ENCODE measurements around the gene LIPC. TPM values are rescaled to one million over a fixed set of nuclear protein-coding genes. Genes with fewer than 3 reads are reported as not detected.

LIPC gene
- total RNA-seq, 1 experiment from 2014 or later: 1.6 TPM

GRCh38 chr15:58538225-58538727 lies 106.5 kb downstream of the LIPC start:
- no peak for DNase-seq (ENCODE audit: low read depth)

- no peak for DNase-seq (ENCODE audit: low read depth)
Measured at GRCh38 chr15:58538901-58539300, 107.1 kb downstream of the LIPC start.

- no peak for DNase-seq (ENCODE audit: low read depth)
Measured at GRCh38 chr15:58539548-58539947, 107.8 kb downstream of the LIPC start.

GRCh38 chr15:58541410-58542087 lies 109.8 kb downstream of the LIPC start:
- no peak for DNase-seq (ENCODE audit: low read depth)

GRCh38 chr15:58543664-58544335 lies 112.0 kb downstream of the LIPC start:
- no peak for DNase-seq (ENCODE audit: low read depth)

GRCh38 chr15:58544756-58545155 lies 113.0 kb downstream of the LIPC start:
- no peak for DNase-seq (ENCODE audit: low read depth)

GRCh38 chr15:58545307-58546065 lies 113.7 kb downstream of the LIPC start:
- peak; percentile 96 for DNase-seq (ENCODE audit: low read depth)

- peak; percentile 89 for DNase-seq (ENCODE audit: low read depth)
Measured at GRCh38 chr15:58546066-58546591, 114.3 kb downstream of the LIPC start.

- DNase-seq (ENCODE audit: low read depth): peak; percentile 99
Measured at GRCh38 chr15:58546635-58547627, 115.1 kb downstream of the LIPC start.

- peak; percentile 17 for DNase-seq (ENCODE audit: low read depth)
Measured at GRCh38 chr15:58547628-58548307, 116.0 kb downstream of the LIPC start.

- DNase-seq (ENCODE audit: low read depth): no peak
Measured at GRCh38 chr15:58548308-58549012, 116.7 kb downstream of the LIPC start.

- peak; percentile 49 for DNase-seq (ENCODE audit: low read depth)
Measured at GRCh38 chr15:58549013-58549784, 117.4 kb downstream of the LIPC start.

GRCh38 chr15:58549785-58550074 lies 117.9 kb downstream of the LIPC start:
- DNase-seq (ENCODE audit: low read depth): no peak

GRCh38 chr15:58551084-58551763 lies 119.4 kb downstream of the LIPC start:
- no peak for DNase-seq (ENCODE audit: low read depth)

- peak; percentile 92 for DNase-seq (ENCODE audit: low read depth)
Measured at GRCh38 chr15:58551764-58552504, 120.1 kb downstream of the LIPC start.

GRCh38 chr15:58552505-58553364 lies 120.9 kb downstream of the LIPC start:
- no peak for DNase-seq (ENCODE audit: low read depth)

GRCh38 chr15:58553365-58553918 lies 121.7 kb downstream of the LIPC start:
- DNase-seq (ENCODE audit: low read depth): no peak
